SK-N-SH treated with all-trans-retinoic acid at 6 μM for 48 hours (cell line): ENCODE measurements around the gene ADGRL2.

ENCODE experiments used
- ATAC-seq: fragments of 200-7000 bp; cut with Tn5 transposase; 3 replicates; pipeline ENCODE4 v1.9.1; 2020; ENCODE audit warnings: mild to moderate bottlenecking, moderate library complexity
- BACH2 ChIP-seq: fragments of 250-450 bp; sonication (Bioruptor Pico); IDR thresholded peaks from 2 replicates; pipeline ENCODE4 v1.9.0; 2021; ENCODE audit warnings: mild to moderate bottlenecking, borderline replicate concordance
- CREB5 ChIP-seq: fragments of 250-450 bp; sonication (Bioruptor Pico); IDR thresholded peaks from 2 replicates; pipeline ENCODE4 v1.5.1; 2020; ENCODE audit warnings: low read depth, mild to moderate bottlenecking, moderate library complexity
- CSDC2 ChIP-seq: fragments of 250-450 bp; sonication (Bioruptor Pico); IDR thresholded peaks from 2 replicates; pipeline ENCODE4 v1.5.0; 2020; ENCODE audit warnings: mild to moderate bottlenecking, moderate library complexity
- CSRNP3 ChIP-seq: fragments of 250-450 bp; sonication (Bioruptor Pico); IDR thresholded peaks from 2 replicates; pipeline ENCODE4 v1.5.1; 2021; ENCODE audit warnings: mild to moderate bottlenecking, moderate library complexity
- ESRRG ChIP-seq: fragments of 250-450 bp; sonication (Bioruptor Pico); IDR thresholded peaks from 2 replicates; pipeline ENCODE4 v1.6.1; 2021; ENCODE audit warnings: mild to moderate bottlenecking
- GLIS3 ChIP-seq: fragments of 250-450 bp; sonication (Bioruptor Pico); IDR thresholded peaks from 2 replicates; pipeline ENCODE4 v1.5.0; 2020; ENCODE audit warnings: mild to moderate bottlenecking, moderate library complexity
- ISL1 ChIP-seq: fragments of 250-450 bp; sonication (Bioruptor Pico); IDR thresholded peaks from 2 replicates; pipeline ENCODE4 v2.1.2; 2022; ENCODE audit warnings: mild to moderate bottlenecking, moderate library complexity
- OSR1 ChIP-seq: fragments of 250-450 bp; sonication (Bioruptor Pico); IDR thresholded peaks from 2 replicates; pipeline ENCODE4 v1.8.0; 2022; ENCODE audit warnings: moderate library complexity, mild to moderate bottlenecking, inconsistent platforms
- POU6F1 ChIP-seq: fragments of 250-450 bp; sonication (Bioruptor Pico); IDR thresholded peaks from 2 replicates; pipeline ENCODE4 v1.8.0; 2021; ENCODE audit warnings: low read depth, mild to moderate bottlenecking, moderate library complexity, borderline replicate concordance
- PPARA ChIP-seq: fragments of 250-450 bp; sonication (Bioruptor Pico); IDR thresholded peaks from 2 replicates; pipeline ENCODE4 v1.5.0; 2020; ENCODE audit warnings: mild to moderate bottlenecking, borderline replicate concordance
- RARB ChIP-seq: fragments of 250-450 bp; sonication (Bioruptor Pico); IDR thresholded peaks from 2 replicates; pipeline ENCODE4 v1.8.0; 2021; ENCODE audit warnings: mild to moderate bottlenecking, moderate library complexity
- SNAI2 ChIP-seq: fragments of 250-450 bp; sonication (Bioruptor Pico); IDR thresholded peaks from 2 replicates; pipeline ENCODE4 v1.5.0; 2020; ENCODE audit warnings: mild to moderate bottlenecking, moderate library complexity
- TCF4 ChIP-seq: fragments of 250-450 bp; sonication (Bioruptor Pico); IDR thresholded peaks from 2 replicates; pipeline ENCODE4 v1.8.0; 2021; ENCODE audit warnings: mild to moderate bottlenecking, moderate library complexity, borderline replicate concordance
- TOX ChIP-seq: fragments of 250-450 bp; sonication (Bioruptor Pico); IDR thresholded peaks from 2 replicates; pipeline ENCODE4 v1.8.0; 2021; ENCODE audit warnings: mild to moderate bottlenecking, moderate library complexity, borderline replicate concordance
- ZC3H10 ChIP-seq: fragments of 250-450 bp; sonication (Bioruptor Pico); IDR thresholded peaks from 2 replicates; pipeline ENCODE4 v1.5.1; 2021; ENCODE audit warnings: mild to moderate bottlenecking, moderate library complexity
- ZFP3 ChIP-seq: fragments of 250-450 bp; sonication (Bioruptor Pico); IDR thresholded peaks from 2 replicates; pipeline ENCODE4 v1.5.0; 2020; ENCODE audit warnings: mild to moderate bottlenecking, moderate library complexity
- ZFP30 ChIP-seq: fragments of 450-650 bp; formaldehyde crosslinking; IDR thresholded peaks from 2 replicates; pipeline ENCODE4 v1.5.0; 2022; ENCODE audit warnings: mild to moderate bottlenecking, moderate library complexity
- ZNF565 ChIP-seq: fragments of 450-650 bp; formaldehyde crosslinking; conservative IDR thresholded peaks from 2 replicates; pipeline ENCODE4 v1.5.0; 2020; ENCODE audit warnings: low read depth, mild to moderate bottlenecking, moderate library complexity
- ZNF70 ChIP-seq: fragments of 450-650 bp; formaldehyde crosslinking; IDR thresholded peaks from 2 replicates; pipeline ENCODE4 v1.5.0; 2020; ENCODE audit warnings: mild to moderate bottlenecking, moderate library complexity
- ZNF8 ChIP-seq: fragments of 450-650 bp; formaldehyde crosslinking; IDR thresholded peaks from 2 replicates; pipeline ENCODE4 v1.5.0; 2020; ENCODE audit warnings: mild to moderate bottlenecking, moderate library complexity

The ADGRL2 gene

GRCh38 chr1:81948495-81948894, 147.8 kb downstream of the ADGRL2 start (continued):
- no peak for TF ChIP-seq CREB5
- TF ChIP-seq ZC3H10 (CRISPR knock-in tag): no peak
- TF ChIP-seq GLIS3 (CRISPR knock-in tag): no peak
- no peak for TF ChIP-seq BACH2 (CRISPR knock-in tag)
- TF ChIP-seq POU6F1 (CRISPR knock-in tag): no peak
- TF ChIP-seq, all 23 proteins: peak for 0

GRCh38 chr1:81949421-81949820, 148.7 kb downstream of the ADGRL2 start:
- no peak for ATAC-seq
- TF ChIP-seq ZC3H10 (CRISPR knock-in tag) (no peak), ZFP3 (CRISPR knock-in tag) (no peak), BACH2 (CRISPR knock-in tag) (no peak), POU6F1 (CRISPR knock-in tag) (no peak), ESRRG (CRISPR knock-in tag) (no peak), ZFP30 (no peak), ZNF70 (CRISPR knock-in tag) (no peak), ISL1 (CRISPR knock-in tag) (no peak), RARB (CRISPR knock-in tag) (no peak), PPARA (CRISPR knock-in tag) (no peak), SNAI2 (CRISPR knock-in tag) (no peak), ZNF8 (CRISPR knock-in tag) (no peak), ZNF565 (CRISPR knock-in tag) (no peak), CSRNP3 (CRISPR knock-in tag) (no peak), GLIS3 (CRISPR knock-in tag) (no peak), CSDC2 (CRISPR knock-in tag) (no peak), TOX (CRISPR knock-in tag) (no peak), OSR1 (CRISPR knock-in tag) (no peak), TCF4 (CRISPR knock-in tag) (no peak)

GRCh38 chr1:81950037-81950436, 149.3 kb downstream of the ADGRL2 start:
- TF ChIP-seq CREB5: no peak
- no peak for TF ChIP-seq OSR1 (CRISPR knock-in tag)
- TF ChIP-seq GLIS3 (CRISPR knock-in tag): no peak
- TF ChIP-seq POU6F1 (CRISPR knock-in tag): no peak
- TF ChIP-seq ZFP30: no peak
- ATAC-seq: no peak
